Measurements from ENCODE around the gene OR11H6.
"Not testable (repeated sequence)": the region's sequence is repeated elsewhere in the genome, so short reads cannot be mapped to it uniquely, and the experiment has no call there.

Gene OR11H6

GRCh38 chr14:20204721-20205120 lies 18.8 kb upstream of the OR11H6 start:
- H3K9me3 Mint-ChIP-seq: no peaks in the 10 kb centered on the region
- no peaks in the 10 kb centered on the region for H3K36me3 Mint-ChIP-seq (ENCODE audit: low read depth)
- no peaks in the 10 kb centered on the region for H3K4me1 Mint-ChIP-seq (ENCODE audit: low read depth)
- H3K27ac Mint-ChIP-seq: no peak overlapping the region
- no peak for DNase-seq (ENCODE audit: low spot score)
- no peaks in the 10 kb centered on the region for H3K27me3 Mint-ChIP-seq (ENCODE audit: low read depth)
- H3K4me3 Mint-ChIP-seq: no peak overlapping the region

GRCh38 chr14:20209595-20209994 lies 13.9 kb upstream of the OR11H6 start:
- no peak overlapping the region for H3K4me3 Mint-ChIP-seq
- no peaks in the 10 kb centered on the region for H3K36me3 Mint-ChIP-seq (ENCODE audit: low read depth)
- no peak for DNase-seq (ENCODE audit: low spot score)
- H3K9me3 Mint-ChIP-seq: no peaks in the 10 kb centered on the region
- no peak overlapping the region for H3K27ac Mint-ChIP-seq
- H3K4me1 Mint-ChIP-seq (ENCODE audit: low read depth): no peaks in the 10 kb centered on the region
- no peaks in the 10 kb centered on the region for H3K27me3 Mint-ChIP-seq (ENCODE audit: low read depth)

- not testable (repeated sequence) for DNase-seq (ENCODE audit: low spot score); H3K36me3 Mint-ChIP-seq (ENCODE audit: low read depth); H3K27me3 Mint-ChIP-seq (ENCODE audit: low read depth); H3K4me3 Mint-ChIP-seq; H3K9me3 Mint-ChIP-seq; H3K27ac Mint-ChIP-seq; H3K4me1 Mint-ChIP-seq (ENCODE audit: low read depth)
Observed at GRCh38 chr14:20212406-20212805, 11.1 kb upstream of the OR11H6 start.

GRCh38 chr14:20215196-20215595 lies 8.3 kb upstream of the OR11H6 start:
- H3K27me3 Mint-ChIP-seq (ENCODE audit: low read depth): no peaks in the 10 kb centered on the region
- H3K27ac Mint-ChIP-seq: no peak overlapping the region
- H3K4me1 Mint-ChIP-seq (ENCODE audit: low read depth): no peaks in the 10 kb centered on the region
- H3K4me3 Mint-ChIP-seq: no peak overlapping the region
- H3K9me3 Mint-ChIP-seq: no peaks in the 10 kb centered on the region
- DNase-seq (ENCODE audit: low spot score): no peak
- no peaks in the 10 kb centered on the region for H3K36me3 Mint-ChIP-seq (ENCODE audit: low read depth)

GRCh38 chr14:20219033-20219432 lies 4.5 kb upstream of the OR11H6 start:
- Mint-ChIP-seq H3K27ac (no peak overlapping the region), H3K4me3 (no peak overlapping the region), H3K4me1 (ENCODE audit: low read depth) (no peaks in the 10 kb centered on the region), H3K9me3 (no peaks in the 10 kb centered on the region), H3K36me3 (ENCODE audit: low read depth) (no peaks in the 10 kb centered on the region), H3K27me3 (ENCODE audit: low read depth) (no peaks in the 10 kb centered on the region)
- DNase-seq (ENCODE audit: low spot score): no peak

GRCh38 chr14:20228681-20229080 lies 5.2 kb downstream of the OR11H6 start, which contains the start of gene OR11H7:
TSS of gene OR11H7 (plus strand) at chr14:20228981.
- DNase-seq (ENCODE audit: low spot score): no peak

GRCh38 chr14:20235415-20235814 lies 11.9 kb downstream of the OR11H6 start:
- H3K27ac Mint-ChIP-seq; H3K4me3 Mint-ChIP-seq; H3K9me3 Mint-ChIP-seq; H3K27me3 Mint-ChIP-seq (ENCODE audit: low read depth); H3K4me1 Mint-ChIP-seq (ENCODE audit: low read depth); H3K36me3 Mint-ChIP-seq (ENCODE audit: low read depth); DNase-seq (ENCODE audit: low spot score): not testable (repeated sequence)

More at GRCh38 chr14:20228681-20229080, 5.2 kb downstream of the OR11H6 start, which contains the start of gene OR11H7:
- no peak within 1 kb of the TSS for H3K27ac Mint-ChIP-seq
- no peaks in the 10 kb centered on the region for H3K9me3 Mint-ChIP-seq
- no peaks in the 10 kb centered on the region for H3K4me1 Mint-ChIP-seq (ENCODE audit: low read depth)
- no peaks in the 10 kb centered on the region for H3K27me3 Mint-ChIP-seq (ENCODE audit: low read depth)
- H3K36me3 Mint-ChIP-seq (ENCODE audit: low read depth): no peaks in the 10 kb centered on the region
- H3K4me3 Mint-ChIP-seq: no peak within 1 kb of the TSS

- Mint-ChIP-seq H3K36me3 (ENCODE audit: low read depth) (no peaks in the 10 kb centered on the region), H3K9me3 (peaks cover 6% of the 10 kb centered on the region), H3K27ac (no peak overlapping the region), H3K4me3 (no peak overlapping the region), H3K27me3 (ENCODE audit: low read depth) (no peaks in the 10 kb centered on the region), H3K4me1 (ENCODE audit: low read depth) (no peaks in the 10 kb centered on the region)
- DNase-seq (ENCODE audit: low spot score): no peak
Observed at GRCh38 chr14:20247646-20248246, 24.2 kb downstream of the OR11H6 start.

- Mint-ChIP-seq H3K4me3 (no peak overlapping the region), H3K27me3 (ENCODE audit: low read depth) (no peaks in the 10 kb centered on the region), H3K4me1 (ENCODE audit: low read depth) (no peaks in the 10 kb centered on the region), H3K27ac (no peak overlapping the region), H3K9me3 (no peaks in the 10 kb centered on the region), H3K36me3 (ENCODE audit: low read depth) (no peaks in the 10 kb centered on the region)
- no peak for DNase-seq (ENCODE audit: low spot score)
Observed at GRCh38 chr14:20262642-20263128, 39.2 kb downstream of the OR11H6 start.

- H3K27me3 Mint-ChIP-seq (ENCODE audit: low read depth); H3K4me3 Mint-ChIP-seq; DNase-seq (ENCODE audit: low spot score); H3K36me3 Mint-ChIP-seq (ENCODE audit: low read depth); H3K27ac Mint-ChIP-seq; H3K4me1 Mint-ChIP-seq (ENCODE audit: low read depth); H3K9me3 Mint-ChIP-seq: not testable (repeated sequence)
Observed at GRCh38 chr14:20264361-20264760, 40.9 kb downstream of the OR11H6 start.

GRCh38 chr14:20274062-20274461 lies 50.6 kb downstream of the OR11H6 start:
- H3K9me3 Mint-ChIP-seq: peaks cover 42% of the 10 kb centered on the region
- H3K36me3 Mint-ChIP-seq (ENCODE audit: low read depth): peaks cover 17% of the 10 kb centered on the region
- H3K27me3 Mint-ChIP-seq (ENCODE audit: low read depth): no peaks in the 10 kb centered on the region
- no peak overlapping the region for H3K27ac Mint-ChIP-seq
- H3K4me3 Mint-ChIP-seq: no peak overlapping the region
- DNase-seq (ENCODE audit: low spot score): no peak
- peaks cover 5% of the 10 kb centered on the region for H3K4me1 Mint-ChIP-seq (ENCODE audit: low read depth)

All from T-helper 2 cell treated with Interferon-gamma antibody and Interleukin-4, amounts not matched to agents 5 μg/mL and 100 μg/mL, for 36 hours (primary cell).